ENCODE data around the gene ASPHD2.

ASPHD2 gene

DNA sequence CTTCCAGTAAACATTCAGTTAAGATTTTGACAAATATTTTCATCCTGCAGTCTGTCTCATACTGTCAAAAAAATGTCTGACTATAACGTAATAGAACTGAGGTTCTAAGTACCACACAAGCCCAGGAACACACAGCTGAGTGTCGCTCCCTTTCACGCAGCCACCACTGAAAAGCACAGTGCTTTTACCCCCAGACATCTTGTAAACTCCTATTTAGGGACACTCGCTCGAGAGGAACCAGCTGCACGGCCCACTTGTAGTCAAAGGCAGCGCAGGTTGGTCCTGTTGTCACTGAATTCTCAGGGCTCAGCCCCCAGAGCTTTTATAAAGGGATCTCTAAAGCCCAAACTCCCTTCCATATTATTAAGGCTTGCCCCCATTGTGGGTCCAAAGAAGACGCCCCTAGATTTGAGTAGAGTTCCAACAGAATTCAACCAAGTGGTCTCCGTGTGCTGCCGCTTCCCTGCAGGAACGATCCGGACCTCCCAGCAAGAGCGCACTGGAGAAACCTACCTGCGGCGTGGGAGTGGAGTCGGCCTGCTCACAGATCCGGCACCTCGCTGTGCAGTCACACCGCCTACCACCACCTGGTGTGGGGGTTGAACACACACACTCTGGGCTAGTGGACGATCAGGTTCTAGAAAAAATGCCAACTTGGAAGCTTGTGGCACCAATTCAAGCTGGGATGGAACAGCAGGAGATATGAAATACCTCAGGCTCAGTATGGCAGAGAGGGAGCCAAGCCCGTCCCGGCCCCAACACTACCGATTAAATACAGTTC is 23.4 kb downstream of the ASPHD2 start:
- Histone ChIP-seq H3K27me3 (no peaks in the 10 kb centered on the region), H3K4me3 (no peak overlapping the region), H3K27ac (no peak overlapping the region), H3K9me3 (no peaks in the 10 kb centered on the region), H3K4me1 (0 out of 2 replicates have a peak, but pooled peaks cover 15% of the 10 kb centered on the region), H3K4me2 (no peak overlapping the region), H3K9ac (no peak overlapping the region), H4K20me1 (peaks cover 94% of the 10 kb centered on the region), H3K36me3 (peaks cover 68% of the 10 kb centered on the region)
- no peak for TF ChIP-seq Cebpa-rat (IDR thresholded peaks at IDR 0.05)

DNA sequence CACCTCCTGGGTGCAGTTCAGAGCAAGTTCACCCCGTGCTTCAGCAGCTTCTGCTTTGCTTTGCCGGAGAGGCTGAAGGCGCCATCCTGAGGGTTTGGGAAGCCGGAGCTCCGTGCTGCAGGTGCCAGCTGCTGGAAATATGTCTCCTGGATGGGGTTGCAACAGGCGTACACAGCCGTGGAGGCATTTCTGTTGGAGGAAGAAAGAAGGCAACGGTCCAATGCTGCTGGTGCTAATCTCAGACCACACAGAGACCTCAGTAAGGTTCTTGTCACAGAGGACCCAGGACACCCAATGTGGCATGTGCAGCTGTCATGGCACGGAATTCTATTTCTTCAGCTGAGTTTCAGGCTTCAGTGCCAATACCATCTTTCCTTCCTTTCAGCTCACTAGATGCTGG is 24.2 kb downstream of the ASPHD2 start:
- Histone ChIP-seq H3K4me3 (no peak overlapping the region), H4K20me1 (peaks cover 94% of the 10 kb centered on the region), H3K4me1 (0 out of 2 replicates have a peak, but pooled peaks cover 23% of the 10 kb centered on the region), H3K27me3 (no peaks in the 10 kb centered on the region), H3K9ac (no peak overlapping the region), H3K27ac (no peak overlapping the region), H3K36me3 (peaks cover 76% of the 10 kb centered on the region), H3K4me2 (no peak overlapping the region), H3K9me3 (no peaks in the 10 kb centered on the region)
- no peak for TF ChIP-seq Cebpa-rat (IDR thresholded peaks at IDR 0.05)

DNA sequence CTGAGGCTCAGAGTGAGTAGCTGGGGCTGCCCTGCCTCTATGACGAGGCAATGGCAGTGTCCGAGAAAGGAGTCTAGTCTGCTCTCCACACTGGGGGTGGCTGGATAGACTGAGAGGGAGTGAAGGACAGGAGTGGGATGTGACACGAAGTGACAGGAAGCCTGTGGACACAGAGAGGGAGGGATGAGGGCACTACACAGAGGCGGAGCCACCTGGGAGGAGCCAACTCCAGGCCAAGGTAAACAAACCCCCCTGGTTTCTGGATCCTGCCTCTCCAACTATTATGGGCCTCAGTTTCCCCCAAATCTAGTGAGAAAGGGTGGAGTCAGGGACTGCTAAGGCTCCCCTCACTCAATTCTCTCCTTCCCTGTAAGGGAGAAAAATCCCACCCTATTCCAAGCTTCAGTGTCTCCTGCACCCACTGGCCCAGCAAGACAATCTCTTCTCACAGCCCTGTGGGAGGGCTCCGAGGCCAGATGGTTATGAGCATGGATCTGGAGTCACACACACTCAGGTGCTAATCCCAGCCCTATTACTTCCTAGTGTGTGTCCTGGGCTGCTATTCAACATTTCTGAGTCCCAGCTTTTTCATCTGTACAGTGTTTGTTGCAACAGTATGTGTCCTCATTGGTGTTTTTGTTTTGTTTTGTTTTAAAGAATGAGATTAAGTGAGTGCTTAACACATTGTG is 24.9 kb downstream of the ASPHD2 start:
- no peak for TF ChIP-seq Cebpa-rat (IDR thresholded peaks at IDR 0.05)
- no peak overlapping the region for H3K9ac ChIP-seq
- 0 out of 2 replicates have a peak, but pooled peaks cover 25% of the 10 kb centered on the region for H3K4me1 ChIP-seq
- peaks cover 94% of the 10 kb centered on the region for H4K20me1 ChIP-seq
- H3K27ac ChIP-seq = no peak overlapping the region
- no peak overlapping the region for H3K4me3 ChIP-seq
- peaks cover 83% of the 10 kb centered on the region for H3K36me3 ChIP-seq
- no peaks in the 10 kb centered on the region for H3K9me3 ChIP-seq
- H3K4me2 ChIP-seq = no peak overlapping the region
- H3K27me3 ChIP-seq = no peaks in the 10 kb centered on the region

DNA sequence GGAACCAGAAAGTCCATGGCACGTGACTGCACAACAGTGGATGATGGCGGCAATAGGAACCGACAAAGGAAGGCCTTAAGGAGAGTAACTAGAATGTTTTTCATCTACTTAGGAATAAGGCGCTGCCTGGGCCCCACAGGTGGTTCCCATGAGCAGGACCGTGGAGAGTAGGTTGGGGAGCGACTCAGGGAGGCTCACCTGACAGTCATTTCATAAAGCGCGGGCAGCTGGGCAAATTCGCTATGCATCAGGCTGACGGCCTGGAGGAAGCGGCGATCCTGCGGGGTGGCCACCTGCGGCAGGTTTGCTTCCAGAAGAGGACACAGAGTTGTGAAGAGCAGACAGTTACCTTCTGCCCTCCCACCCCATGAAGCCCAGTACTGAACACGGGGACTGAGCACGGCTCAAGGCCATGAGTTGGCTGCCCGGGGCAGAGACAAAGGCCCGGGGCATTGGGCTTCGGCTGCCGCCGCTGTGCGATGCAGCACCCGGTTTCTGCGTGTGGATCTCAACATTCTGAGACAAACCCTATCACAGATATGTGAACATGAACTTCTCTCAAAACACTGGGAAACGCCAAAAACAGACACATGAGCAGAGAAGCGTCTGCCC is 28.7 kb downstream of the ASPHD2 start:
- H4K20me1 ChIP-seq = peaks cover 94% of the 10 kb centered on the region
- peaks cover 47% of the 10 kb centered on the region for H3K4me1 ChIP-seq
- H3K27ac ChIP-seq = no peak overlapping the region
- H3K9ac ChIP-seq = no peak overlapping the region
- H3K9me3 ChIP-seq = no peaks in the 10 kb centered on the region
- no peaks in the 10 kb centered on the region for H3K27me3 ChIP-seq
- no peak overlapping the region for H3K4me3 ChIP-seq
- H3K36me3 ChIP-seq = peaks cover 90% of the 10 kb centered on the region
- no peak overlapping the region for H3K4me2 ChIP-seq
- TF ChIP-seq Cebpa-rat (IDR thresholded peaks at IDR 0.05) = no peak

DNA sequence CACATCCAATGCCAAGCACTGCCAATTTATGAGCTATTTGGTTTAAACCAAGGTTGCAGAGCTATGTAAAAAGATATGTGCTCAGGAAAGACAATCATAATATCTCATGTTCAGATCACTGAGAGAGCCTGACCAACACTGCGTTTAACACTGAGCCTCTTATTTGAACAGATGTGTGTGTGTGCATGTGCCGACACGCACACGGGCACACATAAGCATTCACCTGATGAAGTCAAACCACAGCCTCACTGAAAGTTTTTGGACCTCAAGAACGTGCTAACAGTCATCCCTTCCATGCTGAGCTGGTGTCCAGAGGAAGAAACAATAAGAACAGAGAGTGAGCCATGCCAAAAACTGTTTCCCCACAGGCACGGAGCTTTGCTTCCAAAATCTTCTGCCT is 31.1 kb downstream of the ASPHD2 start:
- H3K27ac ChIP-seq = no peak overlapping the region
- no peak overlapping the region for H3K4me3 ChIP-seq
- H3K27me3 ChIP-seq = no peaks in the 10 kb centered on the region
- H4K20me1 ChIP-seq = peaks cover 99% of the 10 kb centered on the region
- no peak for TF ChIP-seq Cebpa-rat (IDR thresholded peaks at IDR 0.05)
- peaks cover 97% of the 10 kb centered on the region for H3K36me3 ChIP-seq
- 0 out of 2 replicates have a peak overlapping the region, but pooled peaks have one; percentile 94 for H3K4me2 ChIP-seq
- H3K9me3 ChIP-seq = no peaks in the 10 kb centered on the region
- H3K9ac ChIP-seq = no peak overlapping the region
- peaks cover 67% of the 10 kb centered on the region for H3K4me1 ChIP-seq

DNA sequence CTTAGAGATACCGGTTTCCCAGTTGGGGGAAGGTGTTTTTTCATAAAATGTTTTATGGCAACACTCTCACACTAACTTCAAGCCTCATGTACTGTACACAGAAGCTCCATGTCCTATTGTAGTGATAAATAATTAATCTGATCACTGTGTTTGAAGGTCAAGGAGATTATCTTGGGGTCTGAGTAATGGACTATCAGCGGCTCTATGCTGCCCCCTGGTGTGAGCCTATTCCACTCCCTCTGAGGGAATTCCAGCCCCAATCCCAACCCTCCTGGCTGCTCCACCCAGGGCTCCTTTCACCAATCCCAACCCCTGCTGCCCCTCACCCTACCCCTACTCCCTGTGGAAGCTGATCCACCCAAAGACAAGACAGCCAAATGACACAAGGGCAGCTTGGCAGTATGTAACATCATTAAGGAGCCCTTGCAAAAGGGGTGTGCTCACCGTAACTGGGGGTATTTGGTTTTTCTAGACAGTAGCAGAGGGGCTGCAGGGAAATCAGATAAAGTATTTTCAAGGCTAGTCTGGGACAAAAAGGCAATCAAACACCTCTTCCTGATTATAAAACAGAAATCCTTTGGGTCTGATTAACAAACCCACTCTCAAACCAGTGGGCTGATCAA is 32.2 kb downstream of the ASPHD2 start:
- Histone ChIP-seq H3K27ac (no peak overlapping the region), H3K4me1 (peaks cover 78% of the 10 kb centered on the region), H3K27me3 (no peaks in the 10 kb centered on the region), H4K20me1 (peaks cover 100% of the 10 kb centered on the region), H3K4me2 (peak overlapping the region; percentile 94), H3K4me3 (no peak overlapping the region), H3K9ac (no peak overlapping the region), H3K9me3 (no peaks in the 10 kb centered on the region), H3K36me3 (peaks cover 100% of the 10 kb centered on the region)
- TF ChIP-seq Cebpa-rat (IDR thresholded peaks at IDR 0.05) = no peak

DNA sequence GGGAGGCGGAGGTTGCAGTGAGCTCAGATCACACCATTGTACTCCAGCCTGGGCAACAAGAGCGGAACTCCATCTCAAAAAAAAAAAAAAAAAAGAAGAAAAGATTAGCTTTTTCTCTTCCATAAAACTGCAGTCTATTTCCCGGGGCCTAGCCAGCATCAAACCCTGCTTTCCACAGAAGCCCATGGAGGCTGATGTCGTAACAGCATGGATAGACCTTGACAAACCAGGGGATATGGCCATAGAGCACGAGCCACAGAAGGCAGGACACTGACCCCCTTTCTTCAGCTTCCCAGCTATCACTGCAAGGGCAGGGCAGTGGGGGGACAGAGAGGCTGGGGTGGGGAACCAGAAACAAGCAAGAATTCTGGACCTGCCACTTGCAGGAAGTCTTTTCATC is 33.0 kb downstream of the ASPHD2 start:
- no peak; the same call in 1 of the 2 replicates for TF ChIP-seq Cebpa-rat (IDR thresholded peaks at IDR 0.05)
- no peak overlapping the region; the same call in 1 of the 2 replicates for H3K9ac ChIP-seq
- H3K36me3 ChIP-seq = peaks cover 100% of the 10 kb centered on the region

DNA sequence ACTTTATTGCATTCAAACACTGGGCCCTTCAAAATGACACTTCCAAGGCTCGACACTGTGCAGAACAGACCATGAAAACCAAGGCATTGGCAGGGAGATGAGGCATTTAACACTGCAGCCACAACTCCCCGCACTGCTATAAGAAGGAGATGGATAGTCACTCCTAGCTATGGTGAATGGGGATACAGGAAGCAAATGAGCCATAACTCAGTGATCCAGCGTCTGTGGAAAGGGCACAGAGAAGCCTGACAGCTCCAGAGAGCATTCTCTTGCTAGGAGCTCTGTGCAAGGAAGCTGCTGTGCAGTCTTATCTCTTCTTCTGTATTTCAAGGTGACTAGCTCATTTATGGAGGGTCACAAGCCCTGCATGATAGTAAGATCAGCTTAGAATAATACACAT is 33.6 kb downstream of the ASPHD2 start:
- H3K36me3 ChIP-seq = peaks cover 100% of the 10 kb centered on the region
- peaks cover 85% of the 10 kb centered on the region for H3K4me1 ChIP-seq
- H3K4me2 ChIP-seq = peak overlapping the region; percentile 94
- H3K4me3 ChIP-seq = no peak overlapping the region
- no peaks in the 10 kb centered on the region for H3K27me3 ChIP-seq
- no peak overlapping the region for H3K27ac ChIP-seq
- no peak overlapping the region for H3K9ac ChIP-seq
- peaks cover 100% of the 10 kb centered on the region for H4K20me1 ChIP-seq
- no peaks in the 10 kb centered on the region for H3K9me3 ChIP-seq
- TF ChIP-seq Cebpa-rat (IDR thresholded peaks at IDR 0.05) = no peak

More for the DNA sequence above, 33.0 kb downstream of the ASPHD2 start:
- peak overlapping the region; percentile 94 for H3K4me2 ChIP-seq
- H3K27me3 ChIP-seq = no peaks in the 10 kb centered on the region
- H3K9me3 ChIP-seq = no peaks in the 10 kb centered on the region
- H4K20me1 ChIP-seq = peaks cover 100% of the 10 kb centered on the region
- H3K4me1 ChIP-seq = peaks cover 85% of the 10 kb centered on the region
- H3K27ac ChIP-seq = no peak overlapping the region
- H3K4me3 ChIP-seq = no peak overlapping the region

DNA sequence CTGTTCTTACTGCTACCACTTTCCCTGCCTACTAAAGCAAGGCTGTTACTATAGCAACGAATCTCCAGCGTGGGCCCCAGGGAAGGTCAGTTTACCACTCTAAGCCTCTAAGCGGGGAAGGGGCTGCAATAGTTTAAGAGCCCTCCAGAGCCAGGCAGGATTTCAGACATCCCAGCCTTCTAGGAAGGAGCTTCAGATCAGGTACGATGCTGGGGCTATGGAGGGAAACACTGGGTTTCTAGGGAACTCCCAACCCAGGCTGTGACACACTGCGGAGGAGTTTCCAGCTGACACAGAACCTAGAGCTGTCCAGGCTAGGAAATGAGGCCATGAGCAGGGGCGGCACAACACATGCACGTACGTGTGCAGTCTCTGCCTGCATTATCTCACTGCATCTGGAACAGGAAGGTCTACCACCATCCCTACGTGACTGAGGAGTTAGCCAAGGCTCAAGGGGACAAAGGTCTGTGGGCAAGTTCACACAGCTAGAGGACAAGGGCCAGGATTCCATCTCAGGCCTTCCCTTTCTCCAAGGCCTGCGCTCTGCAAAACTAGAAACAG is 34.1 kb downstream of the ASPHD2 start:
- H3K27ac ChIP-seq = 0 out of 2 replicates have a peak overlapping the region, but pooled peaks have one; percentile 8
- H3K9ac ChIP-seq = peak overlapping the region; percentile 39; the same call in 1 of the 2 replicates
- no peak for TF ChIP-seq Cebpa-rat (IDR thresholded peaks at IDR 0.05)
- H3K4me3 ChIP-seq = peak overlapping the region; percentile 25; the same call in 1 of the 2 replicates
- H3K36me3 ChIP-seq = peaks cover 100% of the 10 kb centered on the region
- H3K9me3 ChIP-seq = no peaks in the 10 kb centered on the region
- H3K4me1 ChIP-seq = peaks cover 85% of the 10 kb centered on the region
- H3K27me3 ChIP-seq = no peaks in the 10 kb centered on the region
- peaks cover 100% of the 10 kb centered on the region for H4K20me1 ChIP-seq
- H3K4me2 ChIP-seq = peak overlapping the region; percentile 94

Data from BLaER1 (cell line).